ENCODE results near the gene CACNA2D2. TPM values are rescaled to one million over a fixed set of nuclear protein-coding genes. Genes with fewer than 3 reads are reported as not detected.

CACNA2D2 gene
- total and polyA plus RNA-seq, 2 of the 13 experiments (the other 11 are each of a cell fraction or from before 2014, with no cell fraction given) = not detected

DNA sequence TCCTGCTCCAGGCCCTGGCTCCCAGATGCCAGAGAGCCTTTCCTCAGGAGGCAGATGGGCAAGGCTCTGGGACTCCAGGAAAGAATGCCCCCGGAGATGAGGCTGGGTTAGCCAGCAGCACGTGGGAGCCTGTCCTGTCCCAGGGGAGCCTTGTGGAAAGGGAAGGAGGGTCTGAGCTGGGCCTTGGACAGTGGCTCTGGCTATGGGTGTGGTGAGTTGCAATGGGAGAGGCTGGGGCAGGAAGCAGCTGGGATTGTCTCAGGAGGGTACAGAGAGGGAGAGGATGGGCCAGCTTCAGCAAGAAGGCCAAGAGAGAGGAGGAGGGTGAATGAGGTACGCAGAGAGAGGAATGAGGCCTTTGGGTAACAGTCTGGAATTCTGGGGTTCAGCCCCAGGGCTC is 17.4 kb upstream of the CACNA2D2 start (continued):
- TF ChIP-seq ZNF776 (CRISPR knock-in tag; IDR thresholded peaks at IDR 0.05) = no peak
- no peak for TF ChIP-seq ONECUT2 (CRISPR knock-in tag; IDR thresholded peaks at IDR 0.05)
- TF ChIP-seq SRSF1 (optimal IDR thresholded peaks at IDR 0.05; ENCODE audit: low read depth, low read length) = no peak
- TF ChIP-seq ZIK1 (CRISPR knock-in tag; IDR thresholded peaks at IDR 0.05; ENCODE audit: borderline replicate concordance, low read depth) = no peak
- TF ChIP-seq, protein P1, sequence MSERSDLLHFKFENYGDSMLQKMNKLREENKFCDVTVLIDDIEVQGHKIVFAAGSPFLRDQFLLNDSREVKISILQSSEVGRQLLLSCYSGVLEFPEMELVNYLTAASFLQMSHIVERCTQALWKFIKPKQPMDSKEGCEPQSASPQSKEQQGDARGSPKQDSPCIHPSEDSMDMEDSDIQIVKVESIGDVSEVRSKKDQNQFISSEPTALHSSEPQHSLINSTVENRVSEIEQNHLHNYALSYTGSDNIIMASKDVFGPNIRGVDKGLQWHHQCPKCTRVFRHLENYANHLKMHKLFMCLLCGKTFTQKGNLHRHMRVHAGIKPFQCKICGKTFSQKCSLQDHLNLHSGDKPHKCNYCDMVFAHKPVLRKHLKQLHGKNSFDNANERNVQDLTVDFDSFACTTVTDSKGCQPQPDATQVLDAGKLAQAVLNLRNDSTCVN (CRISPR knock-in tag; IDR thresholded peaks at IDR 0.05; ENCODE audit: borderline replicate concordance) = no peak
- TF ChIP-seq, protein P2, sequence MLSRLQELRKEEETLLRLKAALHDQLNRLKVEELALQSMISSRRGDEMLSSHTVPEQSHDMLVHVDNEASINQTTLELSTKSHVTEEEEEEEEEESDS (CRISPR knock-in tag; IDR thresholded peaks at IDR 0.05; ENCODE audit: borderline replicate concordance) = no peak

DNA sequence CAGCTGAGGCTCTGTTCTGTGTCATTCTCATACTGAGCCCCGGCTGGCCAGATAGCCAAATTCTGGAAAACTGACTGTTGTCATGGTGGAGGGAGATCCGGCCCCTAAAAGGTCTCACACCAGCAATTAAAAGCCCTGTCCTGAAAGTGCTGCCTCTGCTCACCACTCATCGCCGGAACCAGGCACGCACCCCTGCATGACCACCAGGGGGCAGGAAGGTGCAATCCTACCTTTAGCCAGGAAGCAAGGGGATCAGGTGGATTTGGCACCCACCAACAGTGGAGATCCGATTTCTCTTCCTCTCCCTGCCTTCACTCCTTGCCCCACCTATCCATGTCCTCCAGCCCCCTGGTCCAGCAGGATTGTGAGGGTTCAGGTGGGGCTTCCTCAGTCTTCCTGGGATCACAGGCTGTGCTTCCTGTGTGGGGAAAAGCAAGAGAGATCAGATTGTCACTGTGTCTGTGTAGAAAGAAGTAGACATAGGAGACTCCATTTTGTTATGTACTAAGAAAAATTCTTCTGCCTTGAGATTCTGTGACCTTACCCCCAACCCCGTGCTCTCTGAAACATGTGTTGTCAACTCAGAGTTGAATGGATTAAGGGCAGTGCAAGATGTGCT is 16.1 kb upstream of the CACNA2D2 start:
- no peaks in the 10 kb centered on the region for H3K36me3 ChIP-seq (replicated peaks in 1 of 2; ENCODE audit: control insufficient read depth in 1 of 2, insufficient read depth in 2 of 2, low read length in 2 of 2)
- H2AFZ ChIP-seq (ENCODE audit: low read length) = no peak overlapping the region
- no peak overlapping the region for H3K27ac ChIP-seq (ENCODE audit: extremely low read length, insufficient read depth, low read length)
- H3K4me2 ChIP-seq (ENCODE audit: low read depth, low read length) = no peak overlapping the region
- no TSS peak for BruUV-seq (replicated peaks)
- H3K9me3 ChIP-seq (ENCODE audit: low read length) = no peaks in the 10 kb centered on the region
- ATAC-seq (peak; percentile 70), DNase-seq (ENCODE audit: low spot score) (peak; percentile 41), FAIRE-seq (peak; percentile 77)
- no peaks in the 10 kb centered on the region for H4K20me1 ChIP-seq (ENCODE audit: insufficient read depth, low read length)
- ChIA-PET POLR2A (no interaction called here), CTCF (ENCODE audit: low intra/inter-chr PET ratio, low total read pairs) (interaction anchor here (1.0 to 1.5 kb wide), 3 partner anchors 23 to 94 kb away, joined by 4 to 8 read pairs (median 5); no protein-coding TSS in a partner anchor)
- H3K4me3 ChIP-seq (replicated peaks in 1 of 3; ENCODE audit: insufficient read depth in 1 of 3, low read depth in 2 of 3, low read length in 3 of 3) = no peak overlapping the region
- intact Hi-C loops (cut with micrococcal nuclease; ENCODE audit: unreplicated experiment) (loop anchor here (1.0 to 5.0 kb wide), 3 partner anchors 23 to 147 kb away; no protein-coding TSS in a partner anchor), in situ Hi-C loops (cut with HindIII; ENCODE audit: extremely low pct_ligation_motif_present, low pct_unique_long_range_greater_than_20kb) (no loop called here)
- peaks cover 3 to 27% of the 10 kb centered on the region in 2 experiments; a peak in 3 of 5 replicates for H3K27me3 ChIP-seq (ENCODE audit: control insufficient read depth in 1 of 2, insufficient read depth in 2 of 2, low read length in 2 of 2)
- no peaks in the 10 kb centered on the region for H3K79me2 ChIP-seq (ENCODE audit: insufficient read depth, low read length)
- peaks cover 25% of the 10 kb centered on the region for H3K4me1 ChIP-seq (ENCODE audit: insufficient read depth, low read length)
- 0% methylated on average over 6 of the region's 7 CpGs for WGBS (ENCODE audit: low lambda C conversion rate)
- H3K9ac ChIP-seq (ENCODE audit: insufficient read depth, low read depth, low read length) = no peak overlapping the region
- TF ChIP-seq SP4 (CRISPR knock-in tag; IDR thresholded peaks at IDR 0.05) (no peak), ELF3 (CRISPR knock-in tag; IDR thresholded peaks at IDR 0.05) (peak; percentile 30; the same call in 1 of the 2 replicates), MAFF (IDR thresholded peaks at IDR 0.05; ENCODE audit: low read depth, low read length) (peak; percentile 31; the same call in 1 of the 2 replicates), HCFC1 (IDR thresholded peaks at IDR 0.05; ENCODE audit: low read depth, low read length) (no peak), SRSF9 (IDR thresholded peaks at IDR 0.05; ENCODE audit: borderline replicate concordance, insufficient read depth, low read depth, low read length, poor library complexity, severe bottlenecking) (no peak), JUNB (CRISPR knock-in tag; IDR thresholded peaks at IDR 0.05; ENCODE audit: borderline replicate concordance) (no peak), GZF1 (CRISPR knock-in tag; IDR thresholded peaks at IDR 0.05) (no peak), RAD21 (CRISPR knock-in tag; IDR thresholded peaks at IDR 0.05) (peak; percentile 36; the same call in 1 of the 2 replicates), SOX6 (IDR thresholded peaks at IDR 0.05) (no peak), SOX6 (CRISPR knock-in tag; IDR thresholded peaks at IDR 0.05) (no peak), SMC3 (IDR thresholded peaks at IDR 0.05; ENCODE audit: low read length) (peak; percentile 68), POLR2G (IDR thresholded peaks at IDR 0.05; ENCODE audit: low read depth, low read length) (no peak)
- TF ChIP-seq, protein P3, sequence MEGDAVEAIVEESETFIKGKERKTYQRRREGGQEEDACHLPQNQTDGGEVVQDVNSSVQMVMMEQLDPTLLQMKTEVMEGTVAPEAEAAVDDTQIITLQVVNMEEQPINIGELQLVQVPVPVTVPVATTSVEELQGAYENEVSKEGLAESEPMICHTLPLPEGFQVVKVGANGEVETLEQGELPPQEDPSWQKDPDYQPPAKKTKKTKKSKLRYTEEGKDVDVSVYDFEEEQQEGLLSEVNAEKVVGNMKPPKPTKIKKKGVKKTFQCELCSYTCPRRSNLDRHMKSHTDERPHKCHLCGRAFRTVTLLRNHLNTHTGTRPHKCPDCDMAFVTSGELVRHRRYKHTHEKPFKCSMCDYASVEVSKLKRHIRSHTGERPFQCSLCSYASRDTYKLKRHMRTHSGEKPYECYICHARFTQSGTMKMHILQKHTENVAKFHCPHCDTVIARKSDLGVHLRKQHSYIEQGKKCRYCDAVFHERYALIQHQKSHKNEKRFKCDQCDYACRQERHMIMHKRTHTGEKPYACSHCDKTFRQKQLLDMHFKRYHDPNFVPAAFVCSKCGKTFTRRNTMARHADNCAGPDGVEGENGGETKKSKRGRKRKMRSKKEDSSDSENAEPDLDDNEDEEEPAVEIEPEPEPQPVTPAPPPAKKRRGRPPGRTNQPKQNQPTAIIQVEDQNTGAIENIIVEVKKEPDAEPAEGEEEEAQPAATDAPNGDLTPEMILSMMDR (CRISPR knock-in tag; IDR thresholded peaks at IDR 0.05) = peak; percentile 91
- TF ChIP-seq, protein P4, sequence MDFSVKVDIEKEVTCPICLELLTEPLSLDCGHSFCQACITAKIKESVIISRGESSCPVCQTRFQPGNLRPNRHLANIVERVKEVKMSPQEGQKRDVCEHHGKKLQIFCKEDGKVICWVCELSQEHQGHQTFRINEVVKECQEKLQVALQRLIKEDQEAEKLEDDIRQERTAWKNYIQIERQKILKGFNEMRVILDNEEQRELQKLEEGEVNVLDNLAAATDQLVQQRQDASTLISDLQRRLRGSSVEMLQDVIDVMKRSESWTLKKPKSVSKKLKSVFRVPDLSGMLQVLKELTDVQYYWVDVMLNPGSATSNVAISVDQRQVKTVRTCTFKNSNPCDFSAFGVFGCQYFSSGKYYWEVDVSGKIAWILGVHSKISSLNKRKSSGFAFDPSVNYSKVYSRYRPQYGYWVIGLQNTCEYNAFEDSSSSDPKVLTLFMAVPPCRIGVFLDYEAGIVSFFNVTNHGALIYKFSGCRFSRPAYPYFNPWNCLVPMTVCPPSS (IDR thresholded peaks at IDR 0.05) = no peak

Data from HepG2 (cell line).